GM23338 (cell line): ENCODE measurements around the gene TOMM6.

Experiments
- CREB1 ChIP-seq: fragments of 250-450 bp; sonication (Bioruptor Pico); IDR thresholded peaks from 2 replicates; pipeline ENCODE4 v1.5.0; 2020; ENCODE audit warnings: low read depth, mild to moderate bottlenecking, moderate library complexity
- CTCF ChIP-seq, 2 experiments: fragments of 200-600 bp in 1 of 2; sonication (generic) in 1 of 2; conservative IDR thresholded peaks; 2 replicates each; pipeline versions ENCODE4 v1.5.1 to v1.6.1; 2016 to 2017; ENCODE audit warnings: antibody characterized with exemption in 2 of 2, low read depth in 2 of 2, mild to moderate bottlenecking in 2 of 2, moderate library complexity in 1 of 2
- ETS1 ChIP-seq: IDR thresholded peaks from 2 replicates; pipeline ENCODE4 v1.6.1; 2016; ENCODE audit warnings: antibody characterized with exemption
- EZH2 ChIP-seq: fragments of 200-600 bp; sonication (generic); IDR thresholded peaks from one replicate; pipeline ENCODE4 v1.8.0; 2017; ENCODE audit warnings: antibody characterized with exemption, mild to moderate bottlenecking, low read depth; ENCODE audit not compliant: unreplicated experiment
- EZH2phosphoT487 ChIP-seq: fragments of 200-600 bp; sonication (generic); IDR thresholded peaks from one replicate; pipeline ENCODE4 v1.8.1; 2018; ENCODE audit warnings: antibody characterized with exemption; ENCODE audit not compliant: unreplicated experiment
- JUNB ChIP-seq: IDR thresholded peaks from one replicate; pipeline ENCODE4 v1.6.1; 2016; ENCODE audit warnings: antibody characterized with exemption; ENCODE audit not compliant: unreplicated experiment
- NANOG ChIP-seq: IDR thresholded peaks from 2 replicates; pipeline ENCODE4 v1.6.1; 2016; ENCODE audit warnings: antibody characterized with exemption, borderline replicate concordance
- POLR2AphosphoS5 ChIP-seq: IDR thresholded peaks from 2 replicates; pipeline ENCODE4 v1.6.1; 2016; ENCODE audit warnings: antibody characterized with exemption, low read depth
- REST ChIP-seq: IDR thresholded peaks from one replicate; pipeline ENCODE4 v1.6.1; 2018; ENCODE audit warnings: antibody characterized with exemption; ENCODE audit not compliant: unreplicated experiment
- STAT1 ChIP-seq: IDR thresholded peaks from one replicate; pipeline ENCODE4 v1.6.1; 2016; ENCODE audit warnings: antibody characterized with exemption; ENCODE audit not compliant: unreplicated experiment
- ZNF114 ChIP-seq: fragments of 250-450 bp; sonication (Bioruptor Pico); IDR thresholded peaks from 2 replicates; pipeline ENCODE4 v1.5.0; 2020; ENCODE audit warnings: mild to moderate bottlenecking, moderate library complexity
- ZNF331 ChIP-seq: fragments of 250-450 bp; sonication (Bioruptor Pico); IDR thresholded peaks from 2 replicates; pipeline ENCODE4 v1.5.0; 2020; ENCODE audit warnings: low read depth, mild to moderate bottlenecking, moderate library complexity
- ZNF462 ChIP-seq: fragments of 250-450 bp; sonication (Bioruptor Pico); IDR thresholded peaks from 2 replicates; pipeline ENCODE4 v1.5.0; 2020; ENCODE audit warnings: mild to moderate bottlenecking, moderate library complexity

- TF ChIP-seq CTCF (conservative IDR thresholded peaks at IDR 0.05; ENCODE audit: low read depth in 2 of 2), result no peak
- no peak for TF ChIP-seq EZH2
- no peak for TF ChIP-seq REST
- no peak for TF ChIP-seq CREB1 (CRISPR knock-in tag)
- TF ChIP-seq ETS1, result no peak
- no peak for TF ChIP-seq JUNB
- no peak for TF ChIP-seq POLR2AphosphoS5
- TF ChIP-seq EZH2phosphoT487, result no peak
- no peak for TF ChIP-seq ZNF462
- TF ChIP-seq ZNF114, result no peak
- TF ChIP-seq STAT1, result no peak
- no peak for TF ChIP-seq NANOG
- no peak for TF ChIP-seq ZNF331 (CRISPR knock-in tag)
These were observed 8.2 kb upstream of the TOMM6 start for GRCh38 chr6:41779336-41779735.
